Mesendoderm (in vitro differentiated cells): ENCODE data around the gene PPP1R9A.

ENCODE experiments used
- DNase-seq: peaks from one replicate; pipeline ENCODE4 v3.0.0; 2013
- H2AK5ac ChIP-seq: 2 replicates; pipeline ENCODE4 v1.6.1; 2013; ENCODE audit warnings: low read length, inconsistent platforms
- H2BK120ac ChIP-seq: 2 replicates; pipeline ENCODE4 v1.6.1; 2013; ENCODE audit warnings: low read depth, mild to moderate bottlenecking, low read length, moderate library complexity, mixed read lengths
- H2BK15ac ChIP-seq: replicated peaks from 2 replicates; pipeline ENCODE4 v1.6.1; 2013; ENCODE audit warnings: low read depth, mild to moderate bottlenecking, moderate library complexity
- H2BK5ac ChIP-seq: 2 replicates; pipeline ENCODE4 v1.6.1; 2013; ENCODE audit warnings: low read length, inconsistent platforms
- H3K18ac ChIP-seq: 2 replicates; pipeline ENCODE4 v1.6.1; 2013; ENCODE audit warnings: mild to moderate bottlenecking, low read length, mixed read lengths
- H3K23ac ChIP-seq: one replicate; pipeline ENCODE4 v1.6.1; 2013; ENCODE audit warnings: low read length
- H3K27ac ChIP-seq: 2 replicates; pipeline ENCODE4 v1.5.1; 2013; ENCODE audit warnings: low read depth, mild to moderate bottlenecking, inconsistent platforms, low read length, moderate library complexity
- H3K27me3 ChIP-seq: 2 replicates; pipeline ENCODE4 v1.6.1; 2013; ENCODE audit warnings: low read length, control low read depth, mild to moderate bottlenecking, inconsistent platforms; ENCODE audit not compliant: insufficient read depth, poor library complexity
- H3K36me3 ChIP-seq: 2 replicates; pipeline ENCODE4 v1.6.1; 2013; ENCODE audit warnings: low read length, inconsistent platforms; ENCODE audit not compliant: control insufficient read depth, insufficient read depth
- H3K4ac ChIP-seq: one replicate; pipeline ENCODE4 v1.6.1; 2013; ENCODE audit warnings: low read depth, mild to moderate bottlenecking, low read length, moderate library complexity
- H3K4me1 ChIP-seq: 2 replicates; pipeline ENCODE4 v1.6.1; 2013; ENCODE audit warnings: low read depth, low read length, inconsistent platforms; ENCODE audit not compliant: control insufficient read depth
- H3K4me2 ChIP-seq: 2 replicates; pipeline ENCODE4 v1.6.1; 2013; ENCODE audit warnings: low read length
- H3K4me3 ChIP-seq: 2 replicates; pipeline ENCODE4 v1.5.1; 2013; ENCODE audit warnings: mild to moderate bottlenecking, low read length
- H3K56ac ChIP-seq: one replicate; pipeline ENCODE4 v1.6.1; 2013; ENCODE audit warnings: low read length
- H3K79me1 ChIP-seq: 2 replicates; pipeline ENCODE4 v1.6.1; 2013; ENCODE audit warnings: low read length, inconsistent platforms
- H3K79me2 ChIP-seq: 2 replicates; pipeline ENCODE4 v1.6.1; 2013; ENCODE audit warnings: mild to moderate bottlenecking, low read length; ENCODE audit not compliant: control insufficient read depth, insufficient read depth
- H3K9ac ChIP-seq: 2 replicates; pipeline ENCODE4 v1.6.1; 2013; ENCODE audit warnings: low read length, inconsistent platforms
- H4K5ac ChIP-seq: one replicate; pipeline ENCODE4 v1.6.1; 2013; ENCODE audit warnings: low read length
- H4K8ac ChIP-seq: one replicate; pipeline ENCODE4 v1.6.1; 2013; ENCODE audit warnings: low read depth, mild to moderate bottlenecking, control low read depth, low read length, moderate library complexity
- whole genome bisulfite sequencing: extraction: QIAGEN DNeasy Blood & Tissue Kit; methylation state at CpG from one replicate; pipeline ENCODE4 v1.1.7; 2013; ENCODE audit warnings: low lambda C conversion rate, missing lambda C conversion rate; ENCODE audit not compliant: insufficient coverage; ENCODE audit errors: extremely low coverage; 5-methylcytosine and 5-hydroxymethylcytosine counted together

The PPP1R9A gene

GRCh38 chr7:95246831-95247370 lies 339.5 kb downstream of the PPP1R9A start:
- Histone ChIP-seq H3K4me3 (no peak overlapping the region), H3K9ac (peak overlapping the region; percentile 43), H3K4me1 (no peaks in the 10 kb centered on the region), H2BK15ac (no peak overlapping the region), H2AK5ac (no peak overlapping the region), H2BK5ac (no peak overlapping the region), H3K18ac (no peak overlapping the region), H3K56ac (no peak overlapping the region), H3K23ac (no peak overlapping the region), H4K8ac (no peak overlapping the region), H3K27ac (no peak overlapping the region), H2BK120ac (no peak overlapping the region), H3K4me2 (no peak overlapping the region), H3K4ac (no peak overlapping the region), H3K36me3 (no peaks in the 10 kb centered on the region), H3K79me1 (no peaks in the 10 kb centered on the region), H4K5ac (no peak overlapping the region), H3K79me2 (no peaks in the 10 kb centered on the region), H3K27me3 (no peaks in the 10 kb centered on the region)
- peak; percentile 88 for DNase-seq
- WGBS, result no CpG with 5 or more reads among the region's 5 CpGs

- Histone ChIP-seq H3K4me3 (no peak overlapping the region), H3K4me2 (no peak overlapping the region), H3K18ac (no peak overlapping the region), H2BK120ac (no peak overlapping the region), H3K56ac (no peak overlapping the region), H2BK5ac (no peak overlapping the region), H2AK5ac (no peak overlapping the region), H3K9ac (no peak overlapping the region), H3K27me3 (no peaks in the 10 kb centered on the region), H4K8ac (no peak overlapping the region), H2BK15ac (no peak overlapping the region), H3K79me1 (no peaks in the 10 kb centered on the region), H3K27ac (no peak overlapping the region), H3K23ac (no peak overlapping the region), H3K4ac (no peak overlapping the region), H3K4me1 (no peaks in the 10 kb centered on the region), H4K5ac (no peak overlapping the region), H3K79me2 (no peaks in the 10 kb centered on the region), H3K36me3 (no peaks in the 10 kb centered on the region)
- no peak for DNase-seq
- no CpG with 5 or more reads among the region's 6 CpGs for WGBS
Observed at GRCh38 chr7:95250571-95250970, 343.2 kb downstream of the PPP1R9A start.

GRCh38 chr7:95251966-95252365 lies 344.6 kb downstream of the PPP1R9A start:
- H4K8ac ChIP-seq, result no peak overlapping the region
- H3K79me1 ChIP-seq, result no peaks in the 10 kb centered on the region
- H3K4ac ChIP-seq, result no peak overlapping the region
- no peak overlapping the region for H3K23ac ChIP-seq
- H4K5ac ChIP-seq, result no peak overlapping the region
- no CpG with 5 or more reads among the region's 1 CpG for WGBS
- H2AK5ac ChIP-seq, result no peak overlapping the region
- no peaks in the 10 kb centered on the region for H3K27me3 ChIP-seq
- no peak overlapping the region for H3K4me2 ChIP-seq
- no peak overlapping the region for H3K27ac ChIP-seq
- DNase-seq, result no peak
- no peaks in the 10 kb centered on the region for H3K79me2 ChIP-seq
- no peak overlapping the region for H3K9ac ChIP-seq
- no peak overlapping the region for H2BK120ac ChIP-seq
- no peak overlapping the region for H3K4me3 ChIP-seq
- H3K4me1 ChIP-seq, result no peaks in the 10 kb centered on the region
- H3K36me3 ChIP-seq, result no peaks in the 10 kb centered on the region
- no peak overlapping the region for H3K18ac ChIP-seq
- H2BK15ac ChIP-seq, result no peak overlapping the region
- no peak overlapping the region for H3K56ac ChIP-seq
- H2BK5ac ChIP-seq, result no peak overlapping the region

- no peaks in the 10 kb centered on the region for H3K79me2 ChIP-seq
- no peak overlapping the region for H3K9ac ChIP-seq
- H3K23ac ChIP-seq, result no peak overlapping the region
- H3K27ac ChIP-seq, result no peak overlapping the region
- H2AK5ac ChIP-seq, result no peak overlapping the region
- no peaks in the 10 kb centered on the region for H3K79me1 ChIP-seq
- no peak overlapping the region for H4K8ac ChIP-seq
- H3K18ac ChIP-seq, result no peak overlapping the region
- H3K27me3 ChIP-seq, result no peaks in the 10 kb centered on the region
- H3K4me1 ChIP-seq, result no peaks in the 10 kb centered on the region
- no peak overlapping the region for H2BK120ac ChIP-seq
- no peak overlapping the region for H3K4me2 ChIP-seq
- H2BK15ac ChIP-seq, result no peak overlapping the region
- H3K56ac ChIP-seq, result no peak overlapping the region
- no peaks in the 10 kb centered on the region for H3K36me3 ChIP-seq
- no peak overlapping the region for H2BK5ac ChIP-seq
- WGBS, result no CpG with 5 or more reads among the region's 1 CpG
- no peak overlapping the region for H3K4me3 ChIP-seq
- no peak for DNase-seq
- H3K4ac ChIP-seq, result no peak overlapping the region
- no peak overlapping the region for H4K5ac ChIP-seq
Observed at GRCh38 chr7:95253986-95254385, 346.6 kb downstream of the PPP1R9A start.

GRCh38 chr7:95255691-95256090 lies 348.3 kb downstream of the PPP1R9A start:
- no peak overlapping the region for H4K5ac ChIP-seq

GRCh38 chr7:95261895-95262415 lies 354.6 kb downstream of the PPP1R9A start:
- no peak overlapping the region for H3K23ac ChIP-seq
- no peak overlapping the region for H3K4ac ChIP-seq
- H3K9ac ChIP-seq, result no peak overlapping the region
- H3K18ac ChIP-seq, result no peak overlapping the region
- no peak overlapping the region for H2BK15ac ChIP-seq
- H3K4me3 ChIP-seq, result no peak overlapping the region
- no peak overlapping the region for H4K8ac ChIP-seq
- no peak overlapping the region for H3K56ac ChIP-seq
- no peaks in the 10 kb centered on the region for H3K36me3 ChIP-seq
- no peaks in the 10 kb centered on the region for H3K79me2 ChIP-seq
- no peak overlapping the region for H3K27ac ChIP-seq
- no peaks in the 10 kb centered on the region for H3K79me1 ChIP-seq
- H3K27me3 ChIP-seq, result no peaks in the 10 kb centered on the region
- no peak overlapping the region for H2AK5ac ChIP-seq
- H4K5ac ChIP-seq, result no peak overlapping the region
- no peaks in the 10 kb centered on the region for H3K4me1 ChIP-seq
- H2BK120ac ChIP-seq, result no peak overlapping the region
- DNase-seq, result no peak
- no peak overlapping the region for H3K4me2 ChIP-seq
- H2BK5ac ChIP-seq, result no peak overlapping the region

More at GRCh38 chr7:95255691-95256090, 348.3 kb downstream of the PPP1R9A start:
- Histone ChIP-seq H3K4me2 (no peak overlapping the region), H3K4me3 (no peak overlapping the region), H3K9ac (no peak overlapping the region), H3K4me1 (no peaks in the 10 kb centered on the region), H3K18ac (no peak overlapping the region), H3K79me1 (no peaks in the 10 kb centered on the region), H2BK120ac (no peak overlapping the region), H4K8ac (no peak overlapping the region), H3K27ac (no peak overlapping the region), H3K79me2 (no peaks in the 10 kb centered on the region), H3K27me3 (no peaks in the 10 kb centered on the region), H3K56ac (no peak overlapping the region), H3K23ac (no peak overlapping the region), H3K36me3 (no peaks in the 10 kb centered on the region), H2BK15ac (no peak overlapping the region), H3K4ac (no peak overlapping the region), H2BK5ac (no peak overlapping the region), H2AK5ac (no peak overlapping the region)
- DNase-seq, result no peak
